GM12875 (cell line): ENCODE measurements around the gene CSNK1G1.

Experiments used
- H3K4me3 ChIP-seq: one replicate; pipeline ENCODE4 v1.5.1; 2011; ENCODE audit warnings: low read depth, low read length, control low read depth
- CTCF ChIP-seq: IDR thresholded peaks from 2 replicates; pipeline ENCODE4 v1.5.1; 2011; ENCODE audit warnings: low read depth, mild to moderate bottlenecking, control low read depth, inconsistent platforms, low read length, moderate library complexity, borderline replicate concordance; ENCODE audit not compliant: insufficient read depth

CSNK1G1 gene

DNA sequence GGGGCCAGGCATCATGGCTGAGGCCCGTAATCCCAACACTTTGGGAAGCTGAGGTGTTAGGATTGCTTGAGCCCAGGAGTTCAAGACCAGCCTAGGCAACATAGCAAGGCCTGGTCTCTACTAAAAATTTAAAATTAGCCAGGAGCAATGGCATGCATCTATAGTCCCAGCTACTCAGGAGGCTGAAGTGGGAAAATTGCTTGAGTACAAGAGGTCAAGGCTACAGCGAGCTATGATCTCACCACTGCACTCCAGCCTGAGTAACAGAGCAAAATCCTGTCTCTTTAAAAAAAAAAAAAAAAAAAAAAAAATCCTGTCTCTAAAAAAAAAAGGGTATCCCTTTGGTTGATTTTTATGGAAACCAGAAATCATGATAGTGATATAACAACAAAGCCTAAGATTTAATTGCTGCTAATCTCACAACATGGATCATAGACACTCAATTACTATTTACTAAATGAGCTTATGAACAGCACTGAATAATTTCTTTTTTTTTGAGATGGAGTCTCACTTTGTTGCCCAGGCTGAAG lies 13.2 kb upstream of the CSNK1G1 start:
- TF ChIP-seq CTCF = no peak
- no peak overlapping the region for H3K4me3 ChIP-seq

- TF ChIP-seq CTCF = no peak
- no peak overlapping the region for H3K4me3 ChIP-seq
These were observed 5.3 kb upstream of the CSNK1G1 start for GRCh38 chr15:64361259-64361658.

DNA sequence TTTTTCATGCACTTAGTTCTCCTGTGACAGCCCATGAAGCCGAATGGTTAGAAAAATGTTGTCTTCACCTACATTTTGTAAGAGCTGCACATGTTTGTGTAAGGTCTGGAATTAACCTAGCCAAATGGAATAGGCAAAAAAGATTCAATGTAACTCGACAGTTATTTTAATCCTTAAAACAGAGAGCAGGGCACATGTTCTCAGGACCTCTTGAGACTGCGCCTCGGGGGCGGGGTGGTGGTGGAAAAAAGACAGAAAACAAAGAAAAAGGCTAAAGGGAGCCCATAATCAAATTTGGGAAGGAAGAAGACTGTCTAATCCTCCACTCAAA lies 702 bp upstream of the CSNK1G1 start:
- peak overlapping the region; percentile 96 for H3K4me3 ChIP-seq
- TF ChIP-seq CTCF = no peak

GRCh38 chr15:64355348-64355943 lies 527 bp downstream of the CSNK1G1 start:
- peak overlapping the region; percentile 96 for H3K4me3 ChIP-seq
- no peak for TF ChIP-seq CTCF

DNA sequence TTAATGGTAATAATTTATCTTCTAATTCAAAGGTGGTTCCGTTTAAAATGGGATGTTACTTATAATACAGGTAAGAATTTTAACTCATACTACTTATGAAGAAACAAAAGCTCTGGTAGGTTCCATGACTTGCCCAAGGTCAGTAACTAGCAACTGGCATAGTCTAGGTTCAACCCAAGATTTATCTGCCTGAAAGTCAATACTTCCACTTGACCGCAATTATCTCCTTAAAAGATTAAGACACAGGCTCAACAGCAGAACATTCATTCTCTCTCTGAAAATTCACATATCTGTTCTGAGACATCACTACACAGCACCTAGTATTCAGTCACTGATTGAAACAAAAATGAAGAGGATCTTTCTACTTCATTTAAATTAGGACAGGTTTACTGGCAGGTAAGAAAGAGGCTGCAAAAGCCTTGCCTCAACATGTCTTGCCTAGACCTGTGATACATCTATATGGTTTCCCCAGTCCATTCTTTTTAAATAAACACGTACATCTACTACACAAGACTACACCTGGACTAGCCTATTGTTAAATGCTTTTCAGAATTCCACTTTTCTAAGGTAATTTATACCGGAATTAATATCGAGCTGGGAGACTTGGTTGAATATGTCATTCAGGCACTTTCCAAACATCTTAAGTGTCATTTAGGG lies 1.2 kb downstream of the CSNK1G1 start:
- TF ChIP-seq CTCF = no peak
- peak overlapping the region; percentile 96 for H3K4me3 ChIP-seq

DNA sequence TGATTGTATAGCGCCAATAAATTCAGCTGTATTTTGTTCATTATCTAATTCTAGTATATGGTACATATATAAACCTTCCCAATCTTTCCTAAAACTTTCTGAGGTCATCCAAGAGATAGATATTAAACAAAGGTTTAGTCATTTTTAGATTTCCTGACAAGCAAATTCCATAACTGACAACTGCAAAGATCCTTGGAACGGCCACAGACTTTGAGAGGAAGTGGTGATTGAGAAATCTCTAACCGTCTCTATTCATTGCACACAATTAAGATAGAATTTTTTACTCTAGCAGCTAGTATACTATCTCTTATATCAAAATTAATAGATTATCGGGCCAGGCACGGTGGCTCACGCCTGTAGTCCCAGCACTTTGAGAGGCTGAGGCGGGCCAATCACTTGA lies 4.7 kb downstream of the CSNK1G1 start:
- TF ChIP-seq CTCF = no peak
- no peak overlapping the region for H3K4me3 ChIP-seq

DNA sequence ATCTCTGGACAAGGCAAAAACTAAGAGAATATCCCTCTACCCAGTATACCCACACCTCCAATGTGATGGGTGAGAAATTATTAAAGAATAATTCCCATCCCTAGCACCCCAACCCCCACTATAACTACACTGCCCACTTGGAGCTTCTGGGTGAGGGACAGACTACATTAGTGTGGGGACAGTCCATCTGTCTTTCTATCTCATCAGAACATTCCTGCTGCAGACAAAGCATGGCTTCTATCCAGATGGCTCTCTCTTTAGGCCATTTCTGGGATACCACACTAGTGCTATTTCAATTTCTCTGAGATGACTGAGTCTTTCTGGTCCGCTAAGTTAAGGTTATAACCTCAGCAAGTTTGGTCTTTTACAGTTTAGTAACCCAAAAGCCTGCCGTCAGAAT lies 6.6 kb downstream of the CSNK1G1 start:
- TF ChIP-seq CTCF = no peak
- no peak overlapping the region for H3K4me3 ChIP-seq
